DOHH2 (cell line): ENCODE results near the gene RNF17.
A peak's percentile ranks its signal among the peaks of the same experiment; 100 is the strongest.

Source experiments
- H3F3A ChIP-seq: fragments of 200-600 bp; sonication (generic), shearing (Covaris generic); 2 replicates; pipeline ENCODE4 v1.6.0; 2016; ENCODE audit warnings: antibody characterized with exemption, mild to moderate bottlenecking; ENCODE audit not compliant: control insufficient read depth, insufficient read depth
- H3K27ac ChIP-seq: fragments of 200-600 bp; sonication (generic); 2 replicates; pipeline ENCODE4 v1.5.1; 2014; ENCODE audit warnings: low read depth, mild to moderate bottlenecking, low read length, moderate library complexity
- H3K27me3 ChIP-seq: fragments of 200-600 bp; sonication (generic); 2 replicates; pipeline ENCODE4 v1.6.1; 2014; ENCODE audit warnings: mild to moderate bottlenecking, low read length, mixed read lengths; ENCODE audit not compliant: control insufficient read depth
- H3K36me3 ChIP-seq: fragments of 200-600 bp; sonication (generic); 2 replicates; pipeline ENCODE4 v1.6.1; 2014; ENCODE audit warnings: mild to moderate bottlenecking, low read length, moderate library complexity, mixed read lengths; ENCODE audit not compliant: control insufficient read depth
- H3K4me1 ChIP-seq: fragments of 200-600 bp; sonication (generic); 2 replicates; pipeline ENCODE4 v1.6.1; 2014; ENCODE audit warnings: mild to moderate bottlenecking, low read length, mixed read lengths; ENCODE audit not compliant: control insufficient read depth
- H3K4me2 ChIP-seq: fragments of 200-600 bp; sonication (generic); 2 replicates; pipeline ENCODE4 v1.6.0; 2014; ENCODE audit warnings: mild to moderate bottlenecking, low read length, moderate library complexity
- H3K4me3 ChIP-seq: fragments of 200-600 bp; sonication (generic); 2 replicates; pipeline ENCODE4 v1.5.1; 2014; ENCODE audit warnings: mild to moderate bottlenecking, low read length, mixed read lengths
- H3K79me2 ChIP-seq: fragments of 200-600 bp; sonication (generic); 2 replicates; pipeline ENCODE4 v1.6.1; 2014; ENCODE audit warnings: mild to moderate bottlenecking, low read length, mixed read lengths; ENCODE audit not compliant: control insufficient read depth
- H3K9me2 ChIP-seq: fragments of 200-600 bp; sonication (generic); replicated peaks from 2 replicates; pipeline ENCODE4 v1.6.1; 2014; ENCODE audit warnings: mild to moderate bottlenecking, low read length, mixed read lengths; ENCODE audit not compliant: control insufficient read depth
- H3K9me3 ChIP-seq: fragments of 200-600 bp; sonication (generic); 2 replicates; pipeline ENCODE4 v1.6.1; 2014; ENCODE audit warnings: antibody characterized with exemption, low read length, mixed read lengths; ENCODE audit not compliant: control insufficient read depth, insufficient read depth
- H4K20me1 ChIP-seq: fragments of 200-600 bp; sonication (generic); 2 replicates; pipeline ENCODE4 v1.6.0; 2014; ENCODE audit warnings: low read depth, mild to moderate bottlenecking, antibody characterized with exemption, low read length, moderate library complexity; ENCODE audit not compliant: control insufficient read depth, insufficient read depth
- CTCF ChIP-seq: fragments of 200-600 bp; sonication (generic); IDR thresholded peaks from one replicate; pipeline ENCODE4 v1.5.1; 2014; ENCODE audit warnings: antibody characterized with exemption, mild to moderate bottlenecking, low read depth, low read length; ENCODE audit not compliant: poor library complexity, severe bottlenecking
- EZH2phosphoT487 ChIP-seq: fragments of 200-600 bp; sonication (generic); IDR thresholded peaks from 2 replicates; pipeline ENCODE4 v1.6.1; 2017; ENCODE audit warnings: borderline replicate concordance, mild to moderate bottlenecking, antibody characterized with exemption, low read length, moderate library complexity, mixed read lengths

Gene RNF17

DNA sequence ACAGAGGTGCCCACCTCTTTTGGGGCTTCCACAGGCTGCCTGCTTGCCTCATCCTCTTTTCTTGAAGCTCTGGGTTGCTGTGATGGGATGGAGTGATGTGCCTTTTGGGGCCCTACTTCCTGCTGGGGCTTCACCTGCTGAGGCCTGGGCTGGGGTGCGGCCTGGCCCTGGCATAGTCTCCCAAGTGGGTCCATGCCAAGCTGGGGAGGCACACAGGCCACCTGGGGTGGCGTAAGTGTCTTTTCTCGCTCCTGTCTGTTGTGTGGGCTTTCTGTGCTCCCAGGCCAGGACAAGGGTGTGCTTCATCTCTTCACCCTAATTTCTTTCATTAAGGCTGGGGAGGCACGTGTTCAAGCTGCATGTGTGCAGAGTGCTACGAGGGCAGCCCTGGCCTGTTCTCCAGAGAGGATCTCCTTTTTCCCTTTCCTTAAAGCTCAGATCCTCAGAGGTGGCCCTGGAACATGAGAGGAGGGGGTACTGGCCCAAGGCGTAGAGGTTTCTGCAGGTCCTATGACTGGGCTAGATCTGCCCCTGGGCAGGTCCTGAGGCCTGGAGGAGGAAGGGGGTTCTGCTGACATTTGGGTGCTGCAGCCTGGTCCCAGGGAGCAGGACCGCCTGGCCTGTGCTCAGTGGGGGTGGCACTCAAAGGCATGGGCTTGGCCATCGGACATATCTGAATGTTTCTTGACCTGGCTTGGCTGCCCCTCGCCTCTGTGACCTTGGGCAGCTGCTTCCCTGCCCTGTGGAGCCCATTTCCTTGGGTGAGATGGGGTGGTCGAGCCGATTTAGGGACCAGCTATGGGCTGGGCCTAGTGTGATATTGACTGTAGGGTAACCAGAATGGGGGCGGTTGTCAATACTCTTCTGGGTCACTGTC lies 23.7 kb upstream of the RNF17 start:
- H3F3A ChIP-seq = no peaks in the 10 kb centered on the region
- H3K36me3 ChIP-seq = no peaks in the 10 kb centered on the region
- H3K9me2 ChIP-seq = no peaks in the 10 kb centered on the region
- no peaks in the 10 kb centered on the region for H3K27me3 ChIP-seq
- no peaks in the 10 kb centered on the region for H3K9me3 ChIP-seq
- H3K27ac ChIP-seq = no peak overlapping the region
- TF ChIP-seq CTCF (no peak), EZH2phosphoT487 (no peak)
- H3K4me2 ChIP-seq = no peak overlapping the region
- H3K79me2 ChIP-seq = no peaks in the 10 kb centered on the region
- H3K4me3 ChIP-seq = no peak overlapping the region
- no peaks in the 10 kb centered on the region for H4K20me1 ChIP-seq
- H3K4me1 ChIP-seq = no peaks in the 10 kb centered on the region

GRCh38 chr13:24741016-24741662 lies 22.8 kb upstream of the RNF17 start:
- H3K36me3 ChIP-seq = no peaks in the 10 kb centered on the region
- no peaks in the 10 kb centered on the region for H3K9me3 ChIP-seq
- TF ChIP-seq CTCF = peak; percentile 69
- TF ChIP-seq EZH2phosphoT487 = no peak
- H3K4me3 ChIP-seq = no peak overlapping the region
- no peak overlapping the region for H3K4me2 ChIP-seq
- no peaks in the 10 kb centered on the region for H3F3A ChIP-seq
- no peak overlapping the region for H3K27ac ChIP-seq
- H3K4me1 ChIP-seq = no peaks in the 10 kb centered on the region
- H3K9me2 ChIP-seq = no peaks in the 10 kb centered on the region
- no peaks in the 10 kb centered on the region for H3K27me3 ChIP-seq
- H3K79me2 ChIP-seq = no peaks in the 10 kb centered on the region
- H4K20me1 ChIP-seq = no peaks in the 10 kb centered on the region

DNA sequence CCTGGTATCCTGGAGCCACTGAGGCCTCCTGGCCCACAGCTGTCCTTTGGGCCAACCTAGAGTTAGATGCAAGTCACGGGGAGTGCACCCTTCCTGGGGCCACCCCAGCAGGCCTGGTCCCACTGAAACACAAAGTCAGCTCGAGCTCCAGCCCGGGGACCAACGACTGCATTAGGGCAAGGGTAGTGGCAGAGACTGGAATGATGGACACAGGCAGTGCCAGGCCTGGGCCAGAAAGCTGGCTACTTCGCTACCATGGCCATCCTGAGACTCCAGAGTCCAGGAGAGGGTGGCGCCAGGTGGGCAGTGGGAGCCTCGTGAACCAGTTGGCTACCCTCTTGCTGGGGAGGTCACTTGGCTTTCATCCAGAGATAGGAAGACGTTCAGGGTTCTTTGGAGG lies 22.2 kb upstream of the RNF17 start:
- no peak for TF ChIP-seq CTCF
- no peak for TF ChIP-seq EZH2phosphoT487
- Histone ChIP-seq H3K4me2 (no peak overlapping the region), H3K79me2 (no peaks in the 10 kb centered on the region), H3K4me3 (no peak overlapping the region), H3K9me2 (no peaks in the 10 kb centered on the region), H3K27ac (no peak overlapping the region), H3K4me1 (no peaks in the 10 kb centered on the region), H3F3A (no peaks in the 10 kb centered on the region), H3K36me3 (no peaks in the 10 kb centered on the region), H3K9me3 (no peaks in the 10 kb centered on the region), H4K20me1 (no peaks in the 10 kb centered on the region), H3K27me3 (no peaks in the 10 kb centered on the region)
